Keratinocyte (primary cell): Measurements from ENCODE around the gene UCN2.

Experiments used
- CTCF ChIP-seq, 3 experiments: IDR thresholded peaks in 1 of 3; conservative IDR thresholded peaks in 1 of 3; optimal IDR thresholded peaks in 1 of 3; 2 replicates in 2 of 3; 3 replicates in 1 of 3; pipeline versions ENCODE3 to v1.5.1; 2011; ENCODE audit warnings: low read length in 3 of 3, mild to moderate bottlenecking in 3 of 3, moderate library complexity in 2 of 3, control low read depth in 1 of 3, inconsistent platforms in 1 of 3; ENCODE audit not compliant: insufficient read depth in 2 of 3; ENCODE audit errors: extremely low read depth in 1 of 3
- EZH2 ChIP-seq: IDR thresholded peaks from one replicate; pipeline ENCODE4 v1.6.1; 2012; ENCODE audit warnings: inconsistent platforms, mild to moderate bottlenecking, low read length, moderate library complexity

DNA sequence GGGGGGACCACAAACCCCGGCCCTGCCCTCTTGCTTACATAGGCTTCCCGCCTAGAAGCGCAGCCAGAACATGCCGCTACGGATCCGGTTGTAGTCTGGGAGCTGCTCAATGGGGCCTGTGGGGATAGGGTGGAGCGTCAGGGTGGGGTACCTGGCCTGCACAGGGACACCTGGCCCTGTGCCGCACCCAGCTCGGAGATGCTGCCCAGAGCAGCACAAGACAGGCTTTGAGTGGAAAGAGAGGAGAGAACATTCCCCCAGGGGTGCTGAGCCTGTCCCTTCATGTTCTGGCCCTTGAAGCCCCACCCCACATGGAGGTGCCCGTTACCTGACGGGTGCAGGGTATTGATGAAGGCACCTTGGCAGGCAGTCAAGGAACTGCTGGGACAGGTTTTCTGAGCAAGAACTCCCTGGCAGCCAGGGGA is 35.5 kb upstream of the UCN2 start:
- TF ChIP-seq CTCF (optimal IDR thresholded peaks at IDR 0.05 in 1 of 3, IDR thresholded peaks at IDR 0.05 in 1 of 3, conservative IDR thresholded peaks at IDR 0.05 in 1 of 3; ENCODE audit: extremely low read depth in 1 of 3, insufficient read depth in 2 of 3, low read length in 3 of 3) (no peak), EZH2 (no peak)
